Measurements from ENCODE around the gene HMCN2. TPM values are rescaled to one million over a fixed set of nuclear protein-coding genes. Genes with fewer than 3 reads are reported as not detected.

Gene HMCN2
- total RNA-seq, 4 donors from 2014 or later, result 0.68 to 9.2 (median 4.7) TPM

DNA sequence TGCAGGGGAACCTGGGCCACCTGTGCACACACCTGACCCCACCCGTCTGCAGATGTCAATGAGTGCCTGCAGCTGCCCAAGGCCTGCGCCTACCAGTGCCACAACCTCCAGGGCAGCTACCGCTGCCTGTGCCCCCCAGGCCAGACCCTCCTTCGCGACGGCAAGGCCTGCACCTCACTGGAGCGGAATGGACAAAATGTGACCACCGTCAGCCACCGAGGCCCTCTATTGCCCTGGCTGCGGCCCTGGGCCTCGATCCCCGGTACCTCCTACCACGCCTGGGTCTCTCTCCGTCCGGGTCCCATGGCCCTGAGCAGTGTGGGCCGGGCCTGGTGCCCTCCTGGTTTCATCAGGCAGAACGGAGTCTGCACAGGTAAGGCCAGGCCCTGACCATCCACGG lies 164.7 kb downstream of the HMCN2 start:
- TF ChIP-seq, protein P1, sequence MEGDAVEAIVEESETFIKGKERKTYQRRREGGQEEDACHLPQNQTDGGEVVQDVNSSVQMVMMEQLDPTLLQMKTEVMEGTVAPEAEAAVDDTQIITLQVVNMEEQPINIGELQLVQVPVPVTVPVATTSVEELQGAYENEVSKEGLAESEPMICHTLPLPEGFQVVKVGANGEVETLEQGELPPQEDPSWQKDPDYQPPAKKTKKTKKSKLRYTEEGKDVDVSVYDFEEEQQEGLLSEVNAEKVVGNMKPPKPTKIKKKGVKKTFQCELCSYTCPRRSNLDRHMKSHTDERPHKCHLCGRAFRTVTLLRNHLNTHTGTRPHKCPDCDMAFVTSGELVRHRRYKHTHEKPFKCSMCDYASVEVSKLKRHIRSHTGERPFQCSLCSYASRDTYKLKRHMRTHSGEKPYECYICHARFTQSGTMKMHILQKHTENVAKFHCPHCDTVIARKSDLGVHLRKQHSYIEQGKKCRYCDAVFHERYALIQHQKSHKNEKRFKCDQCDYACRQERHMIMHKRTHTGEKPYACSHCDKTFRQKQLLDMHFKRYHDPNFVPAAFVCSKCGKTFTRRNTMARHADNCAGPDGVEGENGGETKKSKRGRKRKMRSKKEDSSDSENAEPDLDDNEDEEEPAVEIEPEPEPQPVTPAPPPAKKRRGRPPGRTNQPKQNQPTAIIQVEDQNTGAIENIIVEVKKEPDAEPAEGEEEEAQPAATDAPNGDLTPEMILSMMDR (IDR thresholded peaks at IDR 0.05; ENCODE audit: low read depth), result no peak

DNA sequence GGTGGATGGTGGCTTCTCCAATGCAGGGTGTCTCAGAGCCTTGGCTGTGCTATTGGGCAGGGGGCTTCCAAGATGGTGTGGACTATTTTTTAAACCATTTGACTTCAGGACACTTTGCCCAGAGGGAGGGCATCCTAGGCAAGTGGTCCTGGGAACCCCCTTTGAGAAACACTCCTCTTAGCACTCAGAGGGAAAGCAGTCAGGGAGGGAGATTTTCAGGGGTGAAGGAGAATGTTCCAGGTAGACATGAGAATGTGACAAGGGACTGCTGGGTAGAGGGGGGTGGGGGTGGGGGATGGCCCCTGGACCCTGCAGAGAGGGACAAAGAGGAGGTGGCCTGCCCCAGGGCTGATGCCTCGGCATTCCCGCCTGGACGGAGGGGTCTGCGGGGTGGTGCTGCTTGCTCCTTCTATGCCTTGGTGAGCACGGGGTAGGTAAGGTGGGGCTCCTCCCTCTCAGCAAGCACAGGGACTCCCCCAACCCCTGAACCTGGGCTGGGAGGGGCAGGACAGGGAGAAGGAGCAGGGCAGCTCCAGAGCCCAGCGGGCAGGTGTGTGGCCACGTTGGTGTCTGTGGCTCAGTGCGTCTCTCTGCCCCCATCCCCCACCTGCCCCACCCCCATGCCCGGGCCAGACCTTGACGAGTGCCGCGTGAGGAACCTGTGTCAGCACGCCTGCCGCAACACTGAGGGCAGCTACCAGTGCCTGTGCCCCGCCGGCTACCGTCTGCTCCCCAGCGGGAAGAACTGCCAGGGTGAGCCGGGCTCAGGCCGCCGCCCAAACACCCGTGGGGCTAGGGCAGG lies 165.4 kb downstream of the HMCN2 start:
- TF ChIP-seq, protein P1 (IDR thresholded peaks at IDR 0.05; ENCODE audit: low read depth), result no peak

DNA sequence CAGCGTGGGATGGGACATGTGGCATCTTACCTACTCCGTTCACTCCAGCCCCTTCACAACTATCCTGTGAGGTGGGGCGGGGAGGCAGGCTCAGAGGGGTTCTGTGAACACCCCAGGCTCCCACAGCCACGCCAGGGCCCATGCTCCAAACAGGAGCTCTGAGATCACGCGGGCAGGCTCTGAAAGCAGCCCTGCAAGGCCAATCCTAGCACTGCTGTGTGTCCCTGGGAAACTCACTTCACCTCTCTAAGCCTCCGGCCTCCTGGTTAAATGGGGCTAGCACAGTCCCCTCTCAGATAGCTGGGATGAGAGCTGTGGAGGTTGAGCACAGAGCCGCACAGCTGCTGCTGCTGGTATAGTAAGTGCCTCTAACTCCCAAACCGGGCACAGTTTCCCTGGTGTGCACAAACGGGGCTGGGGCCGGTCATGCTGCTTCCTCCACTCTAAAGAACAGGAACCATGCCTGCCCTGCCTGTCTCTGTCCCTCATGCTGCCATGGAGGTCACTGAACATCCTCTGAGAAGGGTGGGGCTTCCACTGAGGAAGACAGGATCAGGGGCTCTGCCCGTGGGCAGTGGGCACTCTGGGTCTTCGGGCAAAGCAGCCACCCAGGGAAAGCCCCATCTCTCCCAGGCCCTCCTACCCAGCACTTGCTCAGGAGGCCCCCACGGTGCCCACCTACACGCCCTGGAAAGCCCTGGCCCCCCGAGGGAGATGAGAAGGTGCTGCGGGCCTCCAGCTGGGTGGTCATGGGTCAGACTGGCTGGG lies 166.2 kb downstream of the HMCN2 start:
- TF ChIP-seq, protein P1 (IDR thresholded peaks at IDR 0.05; ENCODE audit: low read depth), result no peak

DNA sequence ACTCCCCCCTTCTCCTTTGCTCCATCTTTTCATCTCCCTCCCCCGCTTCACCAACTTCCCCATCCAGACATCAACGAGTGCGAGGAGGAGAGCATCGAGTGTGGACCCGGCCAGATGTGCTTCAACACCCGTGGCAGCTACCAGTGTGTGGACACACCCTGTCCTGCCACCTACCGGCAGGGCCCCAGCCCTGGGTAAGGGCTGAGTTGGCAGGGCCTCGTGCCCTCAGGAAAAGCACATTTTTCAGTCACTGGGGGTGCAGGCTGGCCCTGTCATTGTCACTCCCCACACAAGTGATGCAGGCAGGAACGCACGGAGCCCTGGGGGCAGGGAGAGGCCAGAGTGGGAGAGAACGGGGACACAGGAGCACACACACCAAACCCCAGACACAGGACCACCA lies 166.8 kb downstream of the HMCN2 start:
- TF ChIP-seq, protein P1 (IDR thresholded peaks at IDR 0.05; ENCODE audit: low read depth), result no peak

DNA sequence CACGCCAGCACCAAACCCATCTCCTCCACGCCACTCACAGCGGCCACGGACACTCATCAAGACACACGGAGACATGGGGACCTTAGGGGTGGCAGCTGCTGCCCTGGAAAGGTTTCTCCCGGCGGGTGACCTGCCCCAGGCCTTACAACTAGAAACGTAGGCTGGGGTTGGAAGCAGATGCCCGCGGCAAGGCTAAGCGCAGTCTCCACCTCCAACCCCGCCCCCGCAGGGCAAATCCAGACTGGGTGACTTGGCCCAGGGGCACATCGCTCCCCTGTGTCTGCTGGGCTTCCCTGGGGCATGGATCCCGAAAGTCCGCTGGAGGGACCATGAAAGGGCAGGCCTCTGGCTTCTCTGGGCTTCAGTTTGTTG lies 167.2 kb downstream of the HMCN2 start:
- TF ChIP-seq, protein P1 (IDR thresholded peaks at IDR 0.05; ENCODE audit: low read depth), result no peak

DNA sequence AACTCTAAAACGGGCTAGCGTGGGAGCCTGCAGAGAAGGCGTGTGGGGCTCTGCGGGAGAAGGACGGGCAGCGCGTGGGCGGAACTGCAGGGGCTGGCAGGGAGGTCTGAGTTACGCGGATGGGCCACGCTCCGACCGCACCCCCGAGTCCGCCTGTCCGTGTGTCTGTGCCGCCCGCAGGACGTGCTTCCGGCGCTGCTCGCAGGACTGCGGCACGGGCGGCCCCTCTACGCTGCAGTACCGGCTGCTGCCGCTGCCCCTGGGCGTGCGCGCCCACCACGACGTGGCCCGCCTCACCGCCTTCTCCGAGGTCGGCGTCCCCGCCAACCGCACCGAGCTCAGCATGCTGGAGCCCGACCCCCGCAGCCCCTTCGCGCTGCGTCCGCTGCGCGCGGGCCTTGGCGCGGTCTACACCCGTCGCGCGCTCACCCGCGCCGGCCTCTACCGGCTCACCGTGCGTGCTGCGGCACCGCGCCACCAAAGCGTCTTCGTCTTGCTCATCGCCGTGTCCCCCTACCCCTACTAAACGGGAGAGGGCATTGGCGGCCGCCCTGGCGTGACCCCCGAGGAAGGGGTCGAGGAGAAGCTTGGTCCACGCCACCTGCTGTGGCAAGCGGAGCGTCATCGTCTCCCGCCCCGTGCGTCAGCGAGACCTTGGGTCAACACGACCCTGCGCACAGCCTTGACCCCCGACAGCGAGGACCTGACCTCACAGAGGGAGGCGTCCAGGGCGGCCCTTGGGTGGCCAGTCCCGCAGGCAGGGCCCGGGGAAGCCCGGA lies 167.8 kb downstream of the HMCN2 start:
- TF ChIP-seq, protein P1 (IDR thresholded peaks at IDR 0.05; ENCODE audit: low read depth), result no peak

DNA sequence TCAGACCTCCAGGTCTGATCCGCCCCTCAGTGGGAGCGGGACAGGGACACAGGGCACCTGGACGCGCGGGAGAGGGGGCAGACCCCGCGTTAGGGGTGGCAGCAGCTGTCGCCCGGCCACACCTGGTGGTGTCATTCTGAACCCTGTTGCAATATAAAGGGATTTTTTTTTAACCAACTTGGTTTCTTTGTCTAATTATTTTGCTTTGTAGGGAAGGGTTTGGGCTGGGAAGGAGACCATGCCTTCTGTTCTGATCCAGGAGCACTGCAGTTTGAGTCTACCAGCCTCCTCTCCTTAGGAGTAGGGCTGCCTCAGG lies 168.3 kb downstream of the HMCN2 start:
- TF ChIP-seq, protein P1 (IDR thresholded peaks at IDR 0.05; ENCODE audit: low read depth), result no peak
